ENCODE data around the gene GJB2.

Gene GJB2

DNA sequence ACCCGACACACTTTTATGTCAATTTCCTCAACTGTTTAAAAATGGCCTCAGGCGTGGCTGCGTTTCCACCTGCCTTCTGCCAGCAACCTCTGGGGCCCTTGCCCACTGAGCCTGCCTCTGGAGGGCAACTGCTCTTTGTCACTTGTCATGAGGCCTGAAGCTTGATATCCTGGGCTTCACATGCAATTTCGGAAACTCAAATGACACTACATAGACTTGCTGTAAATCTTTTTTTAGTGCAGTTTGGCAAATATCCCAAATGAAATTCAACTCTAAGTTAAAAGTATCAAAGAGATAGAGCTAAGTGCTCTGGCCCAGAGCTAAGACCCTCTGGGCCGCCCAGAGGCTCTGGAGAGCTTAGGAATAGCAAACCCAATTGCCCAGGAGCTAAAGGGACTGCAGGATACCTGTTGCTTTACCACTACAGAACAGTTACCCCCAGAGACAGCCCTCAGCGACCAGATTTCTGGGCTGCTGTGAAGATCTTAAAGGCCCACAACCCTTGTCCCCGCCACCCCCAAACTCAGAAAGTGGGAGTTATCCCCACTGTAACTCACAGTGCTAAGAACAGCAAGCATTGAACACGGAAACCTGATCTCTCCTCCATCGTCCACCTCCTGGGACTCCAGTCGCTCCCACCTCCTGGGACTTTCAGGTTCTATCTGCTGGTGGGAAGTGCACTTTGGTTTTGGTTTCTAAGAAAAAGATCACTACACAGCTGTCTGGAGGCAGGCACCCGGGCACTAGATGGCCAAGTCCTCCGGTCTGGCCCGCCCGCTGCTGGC, 51.3 kb downstream of the GJB2 start:
- no peak for DNase-seq (ENCODE audit: low read depth in 3 of 3)

DNA sequence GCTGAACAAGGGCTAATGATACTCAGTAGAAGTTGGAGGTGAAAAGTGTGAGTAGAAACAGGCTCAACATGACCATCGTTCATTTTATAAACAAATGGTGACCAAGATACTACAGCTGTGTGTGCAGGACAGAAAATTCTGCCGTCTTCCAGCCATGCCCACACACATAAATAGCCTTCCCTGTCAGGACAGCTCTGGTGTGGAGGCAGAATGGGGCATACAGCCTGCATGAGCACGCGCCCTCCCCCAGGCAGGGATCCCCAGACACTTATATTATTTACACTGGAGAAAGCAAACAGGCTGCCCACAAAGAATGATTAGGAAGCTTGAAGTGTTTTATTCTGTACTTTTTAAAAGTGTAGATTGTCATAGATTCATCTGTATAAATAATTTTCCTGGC, 52.3 kb downstream of the GJB2 start:
- no peak for DNase-seq (ENCODE audit: low read depth in 3 of 3)

DNA sequence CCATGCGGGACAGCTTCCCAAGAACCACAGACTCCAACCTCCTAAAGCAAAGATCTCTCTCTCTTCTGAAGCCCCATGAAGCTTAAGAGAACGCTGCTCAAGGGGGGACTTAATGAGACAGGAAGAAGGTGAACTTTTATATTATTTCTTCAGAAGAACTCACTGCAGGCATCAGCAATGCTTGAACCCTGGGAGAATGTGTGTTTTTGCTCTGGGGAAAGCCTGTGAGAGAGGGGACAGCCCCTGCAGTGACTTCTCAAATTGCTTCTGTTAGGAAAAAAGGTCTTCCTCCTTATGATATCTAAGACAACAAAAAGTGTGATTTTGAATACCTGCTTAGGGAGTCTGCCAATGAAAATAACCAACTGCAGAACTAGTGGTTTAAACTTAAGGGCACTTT, 54.9 kb downstream of the GJB2 start:
- no peak for DNase-seq (ENCODE audit: low read depth in 3 of 3)
